ENCODE data around the gene SLC12A7.

- TF ChIP-seq CTCF (conservative IDR thresholded peaks at IDR 0.05; ENCODE audit: low read length) (no peak), EZH2phosphoT487 (IDR thresholded peaks at IDR 0.05; ENCODE audit: borderline replicate concordance, low read depth, low read length) (no peak)
Measured at GRCh38 chr5:1066676-1067075, 45.2 kb downstream of the SLC12A7 start.
